K562 (cell line): Measurements from ENCODE around the gene PTRHD1. TPM values are rescaled to one million over a fixed set of nuclear protein-coding genes. Genes with fewer than 3 reads are reported as not detected.

ENCODE experiments used
- ARID2 ChIP-seq: fragments of 450-650 bp; IDR thresholded peaks from 2 replicates; pipeline ENCODE4 v1.6.1; 2017; ENCODE audit warnings: antibody characterized with exemption, mild to moderate bottlenecking
- C11orf30 ChIP-seq: fragments of 450-650 bp; IDR thresholded peaks from 2 replicates; pipeline ENCODE4 v1.6.1; 2016; ENCODE audit warnings: low read depth, mild to moderate bottlenecking
- CBFB ChIP-seq: sonication (generic); formaldehyde crosslinking; IDR thresholded peaks from 2 replicates; pipeline ENCODE4 v1.4.0; 2020; ENCODE audit warnings: mild to moderate bottlenecking, missing genetic modification reagents
- CEBPG ChIP-seq, 3 experiments: fragments of 200-800 bp in 1 of 3; sonication (Bioruptor generic) in 1 of 3; sonication (generic) in 1 of 3; formaldehyde crosslinking in 1 of 3; IDR thresholded peaks in 2 of 3; conservative IDR thresholded peaks in 1 of 3; 2 replicates each; pipeline versions ENCODE4 v1.6.1 to v1.8.0; 2016 to 2022; ENCODE audit warnings: missing compliant biosample characterization in 2 of 3, missing genetic modification characterization in 2 of 3, mild to moderate bottlenecking in 1 of 3, missing genetic modification reagents in 1 of 3
- CREM ChIP-seq: IDR thresholded peaks from 2 replicates; pipeline ENCODE4 v1.6.1; 2014; ENCODE audit warnings: antibody characterized with exemption, low read depth
- ELF1 ChIP-seq: fragments of 200-800 bp; sonication (Bioruptor generic); IDR thresholded peaks from 2 replicates; pipeline ENCODE4 v1.6.1; 2016; ENCODE audit warnings: missing genetic modification characterization, missing compliant biosample characterization
- EP400 ChIP-seq: fragments of 450-650 bp; IDR thresholded peaks from 2 replicates; pipeline ENCODE4 v1.6.1; 2017; ENCODE audit warnings: antibody characterized with exemption, mild to moderate bottlenecking, moderate library complexity
- ETS1 ChIP-seq: conservative IDR thresholded peaks from 2 replicates; pipeline ENCODE4 v1.6.1; 2011; ENCODE audit warnings: low read depth, mild to moderate bottlenecking, low read length; ENCODE audit not compliant: control insufficient read depth
- HDGF ChIP-seq: fragments of 450-650 bp; IDR thresholded peaks from 2 replicates; pipeline ENCODE4 v1.6.1; 2016
- MCM5 ChIP-seq: fragments of 450-650 bp; IDR thresholded peaks from 2 replicates; pipeline ENCODE4 v1.6.1; 2016; ENCODE audit warnings: low read depth
- MECOM ChIP-seq: fragments of 250-450 bp; sonication (Bioruptor Pico); IDR thresholded peaks from 2 replicates; pipeline ENCODE4 v1.8.0; 2022; ENCODE audit warnings: inconsistent platforms
- OTX1 ChIP-seq: fragments of 450-650 bp; formaldehyde crosslinking; IDR thresholded peaks from 2 replicates; pipeline ENCODE4 v1.4.0; 2022; ENCODE audit warnings: mild to moderate bottlenecking
- RBM25 ChIP-seq: fragments of 200-400 bp; formaldehyde crosslinking; IDR thresholded peaks from 2 replicates; pipeline ENCODE4 v1.6.1; 2018; ENCODE audit warnings: low read length, low read depth, moderate library complexity; ENCODE audit not compliant: severe bottlenecking
- TFAP4 ChIP-seq: sonication (generic); formaldehyde crosslinking; IDR thresholded peaks from 2 replicates; pipeline ENCODE4 v1.8.0; 2022; ENCODE audit warnings: missing genetic modification reagents, mild to moderate bottlenecking, moderate library complexity, borderline replicate concordance
- TFE3 ChIP-seq: fragments of 450-650 bp; formaldehyde crosslinking; IDR thresholded peaks from 2 replicates; pipeline ENCODE4 v1.4.0; 2020; ENCODE audit warnings: mild to moderate bottlenecking, mixed read lengths
- ZBTB33 ChIP-seq: sonication (generic); formaldehyde crosslinking; IDR thresholded peaks from 2 replicates; pipeline ENCODE4 v1.8.1; 2023; ENCODE audit warnings: mild to moderate bottlenecking, missing genetic modification reagents
- ZKSCAN3 ChIP-seq: fragments of 250-450 bp; sonication (Bioruptor Pico); IDR thresholded peaks from 2 replicates; pipeline ENCODE4 v1.4.0; 2020
- ZNF143 ChIP-seq: sonication (generic); formaldehyde crosslinking; IDR thresholded peaks from 2 replicates; pipeline ENCODE4 v1.9.0; 2022; ENCODE audit warnings: mild to moderate bottlenecking, missing genetic modification reagents
- ZNF584 ChIP-seq: fragments of 200-800 bp; sonication (Bioruptor generic); IDR thresholded peaks from 2 replicates; pipeline ENCODE4 v1.6.1; 2016; ENCODE audit warnings: low read depth, mild to moderate bottlenecking, missing genetic modification characterization, missing compliant biosample characterization
- polyA plus RNA-seq, 8 experiments: library from polyadenylated mRNA; depleted of rRNA in 4 of 8; stranded (reverse) in 5 of 8; unstranded in 3 of 8; fragments of >200 nt; fragmentation: Nextera tagmentation in 2 of 8; fragmentation: Illumina TruSeq in 1 of 8; extraction: Ambion mirVana in 2 of 8; extraction: Trizol in 1 of 8; gene quantifications; 2 replicates each; pipeline versions ENCODE4 v1.2.1 to v1.2.3, GENCODE V29; 2011 to 2014; ENCODE audit warnings: inconsistent platforms in 1 of 8, missing spikeins in 1 of 8
- total RNA-seq, 7 experiments: library from RNA; depleted of rRNA in 6 of 7; stranded (reverse); fragments of >200 nt in 6 of 7; fragmentation: Illumina TruSeq in 2 of 7; extraction: Trizol in 2 of 7; gene quantifications; 2 replicates each; pipeline versions ENCODE4 v1.2.1 to v1.2.3, GENCODE V29; 2011 to 2021; ENCODE audit warnings: low replicate concordance in 1 of 7

Gene PTRHD1
- total and polyA plus RNA-seq, 9 of the 15 experiments (the other 6 are each of a cell fraction or from before 2014, with no cell fraction given), result 15.8 to 83.2 (median 46.6) TPM

- no peak for TF ChIP-seq RBM25
- TF ChIP-seq TFAP4 (CRISPR knock-in tag), result no peak
- peak; percentile 83 for TF ChIP-seq C11orf30
- TF ChIP-seq CREM, result peak; percentile 80
- no peak for TF ChIP-seq ETS1
- TF ChIP-seq ZNF143 (CRISPR knock-in tag), result no peak
- no peak for TF ChIP-seq ZBTB33 (CRISPR knock-in tag)
- no peak for TF ChIP-seq TFE3 (CRISPR knock-in tag)
- TF ChIP-seq ELF1 (tag), result no peak
- peak; percentile 75 for TF ChIP-seq EP400
- 0 out of 2 replicates have a peak, but pooled peaks have one; percentile 9 for TF ChIP-seq OTX1 (CRISPR knock-in tag)
- no peak for TF ChIP-seq MCM5
- no peak for TF ChIP-seq CBFB (CRISPR knock-in tag)
- TF ChIP-seq ZKSCAN3 (CRISPR knock-in tag), result no peak
- no peak for TF ChIP-seq HDGF
- no peak for TF ChIP-seq MECOM (CRISPR knock-in tag)
- no peak for TF ChIP-seq CEBPG (CRISPR knock-in tag; IDR thresholded peaks at IDR 0.05)
- no peak for TF ChIP-seq CEBPG (tag; conservative IDR thresholded peaks at IDR 0.05 in 1 of 2, IDR thresholded peaks at IDR 0.05 in 1 of 2)
- no peak for TF ChIP-seq ARID2
- peak; percentile 83 for TF ChIP-seq ZNF584 (CRISPR knock-in tag)
Observed at GRCh38 chr2:24816884-24817283, 23.7 kb upstream of the PTRHD1 start (continued).
